Endothelial cell (in vitro differentiated cells): ENCODE results near the gene NFS1. TPM values are rescaled to one million over a fixed set of nuclear protein-coding genes. Genes with fewer than 3 reads are reported as not detected.
"Not testable (repeated sequence)": the region's sequence is repeated elsewhere in the genome, so short reads cannot be mapped to it uniquely, and the experiment has no call there.

Experiments used
- DNase-seq: peaks from one replicate; pipeline ENCODE4 v3.0.0; 2021; ENCODE audit warnings: low spot score
- H3K27ac Mint-ChIP-seq: one replicate; pipeline ENCODE4 v1.8.0; 2021; ENCODE audit warnings: mixed read lengths, inconsistent platforms; ENCODE audit not compliant: unreplicated experiment
- H3K27me3 Mint-ChIP-seq: one replicate; pipeline ENCODE4 v1.8.0; 2021; ENCODE audit warnings: mild to moderate bottlenecking, moderate library complexity, mixed read lengths, inconsistent platforms; ENCODE audit not compliant: unreplicated experiment
- H3K36me3 Mint-ChIP-seq: one replicate; pipeline ENCODE4 v1.8.0; 2021; ENCODE audit warnings: mild to moderate bottlenecking, low read depth, mixed read lengths, inconsistent platforms; ENCODE audit not compliant: unreplicated experiment
- H3K4me1 Mint-ChIP-seq: one replicate; pipeline ENCODE4 v1.8.0; 2021; ENCODE audit warnings: mild to moderate bottlenecking, mixed read lengths, inconsistent platforms; ENCODE audit not compliant: unreplicated experiment
- H3K4me3 Mint-ChIP-seq: one replicate; pipeline ENCODE4 v1.8.0; 2021; ENCODE audit warnings: mild to moderate bottlenecking, mixed read lengths, inconsistent platforms; ENCODE audit not compliant: unreplicated experiment
- H3K9me3 Mint-ChIP-seq: one replicate; pipeline ENCODE4 v1.8.0; 2021; ENCODE audit warnings: mixed read lengths, inconsistent platforms; ENCODE audit not compliant: unreplicated experiment
- CTCF ChIP-seq: fragments of 200-600 bp; sonication (generic); IDR thresholded peaks from one replicate; pipeline ENCODE4 v1.5.0; 2021; ENCODE audit warnings: antibody characterized with exemption; ENCODE audit not compliant: unreplicated experiment
- total RNA-seq: library from RNA; stranded (reverse); fragmentation: NEBNext Ultra II Directional; extraction: Animal tissue kit (Norgen Biotek cat#: 25700); gene quantifications from one replicate; pipeline ENCODE4 v1.2.1, GENCODE V29; 2021; ENCODE audit not compliant: unreplicated experiment

Gene NFS1
- total RNA-seq, 1 donor from 2014 or later = 18.3 TPM

GRCh38 chr20:35695245-35695749, 3.9 kb downstream of the NFS1 start:
- TF ChIP-seq CTCF = no peak
- no peak overlapping the region for H3K27ac Mint-ChIP-seq
- no peak for DNase-seq
- no peaks in the 10 kb centered on the region for H3K9me3 Mint-ChIP-seq
- peaks cover 10% of the 10 kb centered on the region for H3K27me3 Mint-ChIP-seq
- peaks cover 15% of the 10 kb centered on the region for H3K36me3 Mint-ChIP-seq
- H3K4me1 Mint-ChIP-seq = peaks cover 25% of the 10 kb centered on the region
- H3K4me3 Mint-ChIP-seq = no peak overlapping the region

- Mint-ChIP-seq H3K4me3 (no peak overlapping the region), H3K36me3 (peaks cover 33% of the 10 kb centered on the region), H3K4me1 (no peaks in the 10 kb centered on the region), H3K27ac (no peak overlapping the region), H3K27me3 (no peaks in the 10 kb centered on the region), H3K9me3 (no peaks in the 10 kb centered on the region)
- DNase-seq = no peak
- no peak for TF ChIP-seq CTCF
These were observed 8.9 kb downstream of the NFS1 start for GRCh38 chr20:35690265-35690664.

- peak; percentile 16 for TF ChIP-seq CTCF
- H3K9me3 Mint-ChIP-seq, H3K27me3 Mint-ChIP-seq, H3K4me1 Mint-ChIP-seq, H3K27ac Mint-ChIP-seq, DNase-seq, H3K4me3 Mint-ChIP-seq: not testable (repeated sequence)
- peaks cover 33% of the 10 kb centered on the region for H3K36me3 Mint-ChIP-seq
These were observed 12.3 kb downstream of the NFS1 start for GRCh38 chr20:35686872-35687271.

- not testable (repeated sequence) for H3K27me3 Mint-ChIP-seq, H3K4me1 Mint-ChIP-seq, H3K27ac Mint-ChIP-seq, H3K4me3 Mint-ChIP-seq, H3K9me3 Mint-ChIP-seq, DNase-seq
- peaks cover 29% of the 10 kb centered on the region for H3K36me3 Mint-ChIP-seq
These were observed 13.8 kb downstream of the NFS1 start for GRCh38 chr20:35685368-35685767.

GRCh38 chr20:35681960-35682359, 17.2 kb downstream of the NFS1 start:
- Mint-ChIP-seq H3K4me1 (peaks cover 6% of the 10 kb centered on the region), H3K9me3 (no peaks in the 10 kb centered on the region), H3K27me3 (no peaks in the 10 kb centered on the region), H3K27ac (no peak overlapping the region), H3K4me3 (no peak overlapping the region), H3K36me3 (peaks cover 6% of the 10 kb centered on the region)
- DNase-seq = no peak
- no peak for TF ChIP-seq CTCF
